Measurements from ENCODE around the gene TPM4. TPM values are rescaled to one million over a fixed set of nuclear protein-coding genes. Genes with fewer than 3 reads are reported as not detected.

Gene TPM4
- polyA plus RNA-seq, 1 donor = 162 TPM

DNA sequence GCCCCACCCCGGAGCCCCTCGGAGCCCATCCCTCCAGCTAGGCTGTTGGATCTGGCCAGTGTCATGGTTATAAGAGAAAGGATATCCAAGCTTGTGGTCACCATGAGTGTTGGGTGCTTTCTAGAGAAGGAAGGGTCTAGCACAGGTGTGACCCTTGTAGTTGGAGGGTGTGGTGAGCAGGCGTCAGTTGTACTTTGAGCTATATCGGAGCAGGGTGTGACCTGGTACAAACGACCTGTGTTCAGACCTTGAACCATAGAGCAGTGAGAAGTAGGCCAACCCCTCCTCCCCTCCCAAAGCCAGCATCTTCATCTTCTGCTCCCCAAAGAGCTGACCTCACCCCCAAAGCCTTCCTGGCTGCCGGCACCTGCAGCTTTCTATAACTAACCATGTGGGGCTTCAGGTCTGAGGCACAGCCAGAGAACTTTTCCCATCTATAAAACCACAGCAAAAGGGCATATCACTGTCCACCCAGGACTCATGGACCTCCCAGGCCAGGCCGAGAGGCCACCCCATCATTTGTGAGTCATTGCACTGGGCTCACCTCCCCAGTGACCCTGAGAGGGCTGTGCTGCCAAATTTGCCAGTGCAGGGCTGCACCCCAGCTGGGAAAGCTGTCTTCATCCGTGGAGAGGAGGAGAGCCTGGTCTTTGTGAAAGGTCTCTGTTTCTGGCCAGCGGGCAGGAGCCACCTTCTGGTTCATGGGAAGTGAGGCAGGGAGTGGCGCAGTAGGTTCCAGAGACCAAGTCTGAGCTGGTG lies 49.6 kb downstream of the TPM4 start:
- no peak for DNase-seq (ENCODE audit: low read depth)

DNA sequence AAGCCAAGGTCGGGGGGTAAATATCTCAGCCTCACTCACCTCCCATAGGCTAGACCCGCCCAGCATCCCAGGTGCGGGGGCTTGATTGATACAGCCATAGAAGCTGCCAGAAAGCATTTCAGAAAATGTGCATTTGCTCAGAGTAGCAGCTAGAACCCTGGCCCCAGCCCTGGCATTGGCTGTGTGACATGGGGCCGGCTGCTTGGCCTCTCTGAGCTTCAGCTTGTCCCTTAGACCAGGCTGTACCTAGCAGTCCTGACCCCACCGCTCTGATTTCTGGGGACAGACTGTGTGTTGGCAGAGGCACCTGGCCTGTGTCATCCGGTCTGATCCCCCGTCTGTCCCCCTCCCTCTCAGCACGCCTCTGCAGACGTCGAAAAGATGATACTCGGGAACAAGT lies 50.8 kb downstream of the TPM4 start:
- no peak for DNase-seq (ENCODE audit: low read depth)

DNA sequence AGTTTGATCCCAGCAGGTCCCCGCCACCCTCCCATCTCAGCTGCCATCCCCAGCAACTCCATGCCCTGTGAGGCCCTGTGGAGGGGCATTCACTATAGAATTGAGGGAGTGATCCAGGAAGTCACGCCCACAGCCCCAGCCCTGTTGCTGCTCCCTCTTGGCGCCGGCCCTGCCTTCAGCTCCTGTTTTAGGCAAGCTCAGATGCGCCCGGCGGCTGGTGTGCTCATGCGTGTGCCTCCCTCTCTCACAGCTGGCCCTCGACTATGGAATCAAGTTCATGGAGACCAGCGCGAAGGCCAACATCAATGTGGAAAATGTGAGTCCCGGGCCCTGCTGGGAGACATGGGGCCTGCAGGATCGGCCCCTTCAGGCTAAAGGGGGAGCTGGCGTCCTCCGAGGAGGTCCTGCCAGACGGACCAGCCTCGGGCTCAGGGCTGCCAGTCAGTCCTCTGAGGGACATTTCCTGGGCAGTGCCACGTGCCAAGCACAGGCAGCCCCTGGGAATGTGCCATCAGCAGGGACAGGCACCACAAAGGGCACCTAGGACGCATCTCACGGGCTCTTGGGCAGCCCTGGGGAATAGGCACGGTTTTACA lies 51.6 kb downstream of the TPM4 start:
- DNase-seq (ENCODE audit: low read depth) = no peak

DNA sequence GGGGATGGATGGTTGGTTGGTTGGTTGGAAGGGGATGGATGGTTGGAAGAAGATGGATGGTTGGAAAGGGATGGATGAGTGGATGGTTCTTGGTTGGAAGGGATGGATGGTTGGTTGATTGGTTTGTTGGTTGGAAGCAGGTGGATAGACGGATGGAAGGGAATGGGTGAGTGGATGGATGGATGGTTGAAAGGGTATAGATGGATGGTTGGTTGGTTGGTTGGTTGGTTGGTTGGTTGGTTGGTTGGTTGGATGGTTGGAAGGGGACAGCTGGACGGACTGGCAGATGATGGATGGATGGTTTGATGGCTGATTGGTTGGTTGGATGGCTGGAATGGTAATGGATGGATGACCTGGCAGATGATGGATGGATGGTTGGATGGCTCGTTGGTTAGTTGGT lies 55.4 kb downstream of the TPM4 start:
- no peak for DNase-seq (ENCODE audit: low read depth)

DNA sequence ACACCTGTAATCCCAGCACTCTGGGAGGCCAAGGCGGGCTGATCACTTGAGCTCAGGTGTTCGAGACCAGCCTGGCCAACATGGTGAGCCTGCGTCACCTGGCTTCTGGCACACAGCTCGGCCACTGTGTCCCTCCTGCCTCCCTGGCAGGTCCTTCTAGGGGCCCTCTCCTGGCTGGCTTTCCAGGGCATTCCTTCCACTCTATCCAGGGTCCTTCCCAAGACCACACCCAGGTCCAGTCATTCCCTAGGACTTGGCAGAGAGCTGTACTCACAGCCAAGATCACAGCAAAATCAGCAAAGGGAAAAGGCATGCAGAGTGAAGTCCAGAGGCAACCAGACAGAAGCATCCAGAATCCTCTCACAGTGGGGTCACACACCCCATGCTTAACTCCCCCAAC lies 57.5 kb downstream of the TPM4 start:
- DNase-seq (ENCODE audit: low read depth) = no peak

DNA sequence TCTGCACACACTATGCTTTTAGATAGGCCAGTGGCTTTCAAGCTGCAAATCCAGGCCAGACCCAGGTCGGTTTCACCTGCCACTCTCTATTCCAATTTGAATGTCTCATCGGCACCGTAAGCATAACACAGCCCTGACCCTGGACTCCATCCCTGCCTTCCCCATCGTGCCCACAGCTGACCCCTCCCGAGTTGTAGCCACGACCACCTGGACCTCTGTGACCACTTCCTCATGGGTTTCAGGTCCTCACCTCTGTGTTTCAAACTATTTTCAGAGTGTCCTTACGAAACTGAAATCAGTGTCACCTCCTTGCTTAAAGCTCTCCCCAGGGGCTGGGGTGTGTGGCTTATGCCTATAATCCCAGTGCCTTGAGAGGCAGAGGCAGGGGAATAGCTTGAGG lies 58.2 kb downstream of the TPM4 start:
- DNase-seq (ENCODE audit: low read depth) = no peak

DNA sequence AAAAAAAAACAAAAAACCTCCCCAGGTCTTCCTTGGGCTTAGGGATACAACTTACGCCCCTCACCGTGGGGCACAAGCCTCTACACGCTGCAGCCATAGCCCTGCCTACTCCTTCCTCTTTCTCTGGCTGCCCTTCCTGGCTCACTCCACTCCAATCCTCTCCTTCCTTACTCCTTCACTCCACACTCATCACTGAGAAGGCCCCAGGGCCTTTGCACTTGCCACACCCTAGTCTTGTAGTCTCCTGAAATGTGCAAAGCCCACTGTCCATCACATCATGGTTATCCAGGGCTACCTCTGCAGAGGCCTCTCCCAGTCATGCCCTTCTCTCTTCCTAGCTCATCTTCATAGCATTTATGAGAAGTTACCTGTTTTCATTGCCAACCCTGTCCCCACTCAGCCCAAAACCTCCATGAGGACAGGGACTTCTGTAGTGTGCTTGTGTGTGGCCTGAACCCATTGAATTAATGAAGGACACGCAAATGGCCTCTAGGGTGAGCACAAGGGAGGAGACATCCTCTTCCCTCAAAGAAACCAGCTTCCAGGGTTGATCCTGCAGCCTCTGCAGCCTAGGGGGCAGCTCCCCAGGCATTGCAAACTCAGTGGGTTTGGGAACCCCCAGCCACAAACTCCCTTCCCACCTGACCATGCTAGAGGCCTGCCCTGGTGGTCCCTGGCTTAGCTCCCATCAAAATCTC lies 59.3 kb downstream of the TPM4 start:
- DNase-seq (ENCODE audit: low read depth) = no peak

DNA sequence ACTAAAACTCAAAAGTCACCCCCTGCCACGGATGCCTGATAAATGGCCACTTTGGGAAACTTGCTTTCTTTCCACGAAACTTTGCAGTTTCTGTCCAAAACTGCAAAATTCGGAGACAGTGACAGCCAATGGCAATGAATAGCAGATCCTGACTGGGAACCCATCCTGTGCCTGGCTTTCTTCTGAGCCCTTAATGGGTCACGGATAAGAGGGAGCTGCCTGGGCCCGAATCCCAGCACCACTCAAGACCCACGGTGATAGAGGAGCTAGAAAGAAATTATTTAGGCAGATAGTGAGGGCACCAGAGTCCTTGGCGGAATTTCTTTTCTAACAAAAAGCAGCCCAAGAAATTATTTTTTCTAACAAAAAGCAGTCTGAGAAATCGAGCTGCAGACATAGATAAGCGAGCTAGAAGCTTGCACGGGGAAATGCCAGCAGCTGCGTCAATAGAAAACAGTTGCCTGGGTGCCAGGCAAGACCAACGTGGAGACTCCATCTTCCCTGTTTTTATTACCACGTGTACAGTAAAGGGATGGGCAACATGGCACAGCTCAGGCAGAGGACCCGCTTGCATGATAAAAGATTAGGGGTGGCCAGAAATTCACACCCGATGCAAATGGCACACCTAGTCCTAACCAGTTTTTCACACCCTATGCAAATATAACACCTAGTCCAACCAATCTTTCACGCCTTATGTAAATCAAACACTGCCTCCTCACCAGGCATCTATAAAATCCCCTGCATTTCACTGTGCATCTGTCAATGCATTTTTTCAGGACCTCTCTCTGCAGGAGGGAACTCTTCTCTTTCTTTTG lies 60.1 kb downstream of the TPM4 start:
- DNase-seq (ENCODE audit: low read depth) = no peak

DNA sequence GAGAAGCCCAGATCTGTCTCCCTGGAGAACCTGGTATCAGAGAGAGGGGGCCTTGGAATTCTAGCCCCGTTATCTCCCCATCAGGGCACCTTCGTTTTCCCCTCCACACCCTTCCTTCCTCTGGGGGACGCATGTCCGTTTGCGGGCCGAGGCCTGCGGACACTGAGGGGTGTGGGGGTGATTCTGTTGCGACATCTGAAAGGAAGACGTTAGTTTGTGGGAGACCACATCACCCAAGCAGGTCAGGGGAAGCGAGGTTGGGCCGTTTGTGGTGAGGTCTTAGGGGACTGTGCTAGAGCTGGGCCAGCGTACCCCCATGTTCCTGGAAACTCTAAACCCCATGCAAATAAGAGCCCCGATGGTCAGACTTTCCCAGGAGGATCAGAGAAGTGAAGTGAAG lies 63.5 kb downstream of the TPM4 start:
- DNase-seq (ENCODE audit: low read depth) = no peak

DNA sequence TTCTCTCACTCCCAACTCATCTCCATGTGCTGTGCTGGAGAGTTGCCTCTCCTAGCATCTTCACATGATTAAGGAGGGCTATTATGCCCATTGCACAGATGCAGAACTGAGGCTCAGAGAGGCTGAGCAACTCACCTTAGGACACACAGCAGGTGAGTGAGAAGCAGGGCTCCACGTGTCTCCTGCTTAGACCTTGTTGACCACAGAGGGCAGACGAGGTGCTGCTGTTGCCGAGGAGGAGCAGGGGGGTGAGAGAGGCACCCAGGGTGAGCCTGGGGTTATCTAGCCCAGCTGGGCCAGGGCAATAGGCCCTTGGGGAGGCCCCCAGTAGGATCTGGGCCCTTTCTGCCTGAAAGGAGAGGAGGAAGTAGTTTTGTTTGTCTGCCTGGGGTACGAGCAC lies 64.7 kb downstream of the TPM4 start:
- DNase-seq (ENCODE audit: low read depth) = no peak

DNA sequence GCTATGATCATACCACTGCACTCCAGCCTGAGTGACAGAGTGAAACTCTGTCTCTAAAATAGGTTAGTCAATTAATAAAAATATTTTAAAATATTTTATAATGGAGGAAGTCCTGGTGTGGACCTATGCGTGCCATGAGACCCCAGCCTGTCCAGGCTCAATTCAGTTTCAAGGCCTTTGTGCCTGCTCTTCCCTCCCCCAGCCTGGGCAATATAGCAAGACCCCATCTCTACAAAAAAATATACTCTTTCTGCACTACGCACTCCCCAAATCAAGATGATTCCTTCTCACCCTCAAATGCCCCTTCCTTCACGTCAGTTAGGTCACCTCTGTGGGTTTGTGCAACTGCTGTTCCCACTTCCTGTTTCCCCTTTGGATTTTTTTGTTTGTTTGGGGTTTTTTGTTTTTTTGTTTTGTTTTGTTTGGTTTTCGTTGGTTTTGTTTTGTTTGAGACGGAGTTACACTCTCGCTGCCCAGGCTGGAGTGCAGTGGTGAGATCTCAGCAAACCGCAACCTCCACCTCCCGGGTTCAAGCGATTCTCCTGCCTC lies 65.8 kb downstream of the TPM4 start:
- DNase-seq (ENCODE audit: low read depth) = no peak

DNA sequence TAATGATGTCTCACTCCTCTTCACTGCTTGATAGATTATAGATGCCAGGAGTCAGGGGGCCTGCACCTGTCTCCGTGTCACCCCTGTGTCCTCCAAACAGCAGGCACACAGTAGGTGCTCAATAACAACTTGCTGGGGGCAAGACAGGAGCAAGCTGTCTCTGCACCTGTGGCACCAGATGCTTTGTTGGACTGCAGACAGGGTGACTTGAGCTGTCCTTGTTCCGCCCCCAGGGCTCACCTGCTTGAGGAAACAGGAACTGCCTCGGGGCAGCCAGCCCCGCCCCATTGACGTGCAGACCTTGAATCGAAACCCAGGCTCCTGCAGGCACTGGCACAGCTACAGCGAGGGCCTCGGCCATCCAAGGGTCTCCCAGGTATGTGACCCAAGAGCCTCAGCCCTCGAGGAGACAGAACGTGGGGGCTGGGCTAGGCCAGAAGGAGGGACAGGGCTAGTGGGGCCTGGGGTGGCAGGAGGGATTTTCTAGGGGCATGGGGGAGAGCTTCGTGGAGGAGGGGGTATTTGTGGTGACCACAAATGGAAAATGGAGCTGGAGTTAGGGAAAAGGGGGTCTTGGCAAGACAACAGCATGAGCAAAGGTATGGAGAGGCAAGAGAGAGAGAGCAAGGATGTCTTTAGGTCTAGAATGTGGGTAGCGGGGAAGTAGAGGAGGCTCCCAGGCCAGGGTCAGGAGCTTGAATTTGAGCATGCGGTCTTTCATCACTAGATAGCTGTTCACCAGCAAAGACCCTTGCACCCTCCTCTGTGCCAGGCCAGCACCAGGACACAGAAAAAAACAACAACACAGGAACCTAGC lies 67.3 kb downstream of the TPM4 start, which contains the start of gene HSH2D:
TSS of gene HSH2D (plus strand) at position 287 of the 817 bp plus-strand sequence. CDS start 5,066 bp downstream, outside the sequence.
- DNase-seq (ENCODE audit: low read depth) = no peak

DNA sequence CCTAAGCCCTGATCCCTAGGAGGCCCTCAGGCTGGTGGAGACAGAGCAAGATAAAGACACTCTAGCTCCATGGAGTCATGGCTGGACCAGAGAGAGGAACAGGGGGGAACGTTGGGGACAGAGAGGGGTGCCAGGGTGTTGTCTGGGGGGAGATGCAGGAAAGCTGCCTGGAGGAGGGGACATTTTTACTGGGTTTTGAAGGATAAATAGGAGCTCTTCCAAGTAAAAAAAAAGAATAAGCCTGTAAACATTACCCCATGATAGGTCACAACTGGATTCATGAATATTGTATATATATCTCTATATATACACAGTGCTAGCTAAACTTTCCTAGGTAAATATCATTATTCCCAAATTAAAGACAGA lies 67.9 kb downstream of the TPM4 start:
- DNase-seq (ENCODE audit: low read depth) = no peak

DNA sequence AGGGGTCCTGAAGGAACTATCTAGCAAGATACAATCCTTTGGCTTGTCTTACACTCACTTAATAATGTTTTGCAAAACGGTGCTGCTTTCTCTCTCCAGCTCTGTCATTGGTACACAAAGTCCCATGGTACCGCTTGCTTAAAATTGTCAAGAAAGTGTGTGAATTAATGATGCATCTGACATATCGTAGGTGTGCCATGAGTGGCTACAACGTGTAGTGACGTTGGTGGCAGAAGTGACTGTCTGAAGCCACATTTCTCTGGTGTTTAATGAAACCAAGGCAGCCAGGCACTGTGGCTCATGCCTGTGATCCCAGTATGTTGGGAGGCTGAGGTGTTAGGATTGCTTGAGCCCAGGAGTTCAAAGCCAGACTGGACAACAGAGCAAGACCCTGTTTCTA lies 69.8 kb downstream of the TPM4 start:
- no peak for DNase-seq (ENCODE audit: low read depth)

DNA sequence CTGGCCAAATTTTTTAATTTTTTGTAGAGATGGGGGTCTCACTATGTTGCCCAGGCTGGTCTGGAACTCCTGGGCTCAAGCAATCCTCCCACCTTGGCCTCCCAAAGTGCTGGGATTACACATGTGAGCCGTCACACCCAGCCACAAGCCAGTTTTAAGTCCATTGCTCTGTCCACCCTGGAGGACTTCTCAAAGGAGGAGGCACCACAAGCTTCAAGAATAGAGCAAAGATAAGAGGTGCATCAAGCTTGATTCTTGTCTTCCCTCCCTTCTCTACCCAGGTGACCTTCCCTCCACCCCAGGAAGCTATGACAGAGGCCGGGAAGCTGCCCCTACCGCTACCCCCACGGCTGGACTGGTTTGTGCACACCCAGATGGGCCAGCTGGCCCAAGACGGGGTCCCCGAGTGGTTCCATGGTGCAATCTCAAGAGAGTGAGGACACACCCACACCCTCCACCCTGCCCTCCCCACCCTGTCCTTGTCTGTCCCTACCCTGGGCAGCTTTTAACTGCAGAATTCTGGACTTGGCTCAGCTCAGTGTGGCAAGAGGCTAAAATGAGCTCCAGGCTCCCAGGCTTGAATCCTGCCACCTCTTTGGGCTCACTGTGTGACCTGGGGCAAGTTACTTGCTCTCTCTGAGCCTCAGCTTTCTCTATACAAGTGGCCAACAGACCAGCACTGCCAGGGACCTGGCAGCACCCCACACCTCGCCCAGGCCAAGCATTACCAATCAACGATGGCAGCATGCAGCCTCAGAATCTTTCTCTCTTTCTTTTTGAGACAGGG lies 72.3 kb downstream of the TPM4 start:
- no peak for DNase-seq (ENCODE audit: low read depth)

Other genes with a start within 250 kb of the TPM4 start
- not detected for gene CYP4F2, start 178.4 kb upstream of the TPM4 start, polyA plus RNA-seq (ENCODE audit: insufficient read length)
- not detected for gene CYP4F11, start 142.0 kb upstream of the TPM4 start, polyA plus RNA-seq (ENCODE audit: insufficient read length)
- not detected for gene OR10H4, start 127.5 kb upstream of the TPM4 start, polyA plus RNA-seq (ENCODE audit: insufficient read length)
- gene RAB8A, start 35.4 kb downstream of the TPM4 start, polyA plus RNA-seq (ENCODE audit: insufficient read length) = 30.4 TPM
- 0.30 TPM for gene HSH2D, start 67.2 kb downstream of the TPM4 start, polyA plus RNA-seq (ENCODE audit: insufficient read length)
- gene CIB3, start 97.0 kb downstream of the TPM4 start, polyA plus RNA-seq (ENCODE audit: insufficient read length) = not detected
- gene FAM32A, start 108.9 kb downstream of the TPM4 start, polyA plus RNA-seq (ENCODE audit: insufficient read length) = 63.2 TPM
- 40.1 TPM for gene AP1M1, start 121.4 kb downstream of the TPM4 start, polyA plus RNA-seq (ENCODE audit: insufficient read length)
- 48.2 TPM for gene KLF2, start 248.3 kb downstream of the TPM4 start, polyA plus RNA-seq (ENCODE audit: insufficient read length)